GM23338 (cell line): ENCODE measurements around the gene LMBR1.

Experiments
- CTCF ChIP-seq, 2 experiments: fragments of 200-600 bp in 1 of 2; sonication (generic) in 1 of 2; conservative IDR thresholded peaks; 2 replicates each; pipeline versions ENCODE4 v1.5.1 to v1.6.1; 2016 to 2017; ENCODE audit warnings: antibody characterized with exemption in 2 of 2, low read depth in 2 of 2, mild to moderate bottlenecking in 2 of 2, moderate library complexity in 1 of 2
- POLR2AphosphoS5 ChIP-seq: IDR thresholded peaks from 2 replicates; pipeline ENCODE4 v1.6.1; 2016; ENCODE audit warnings: antibody characterized with exemption, low read depth
- REST ChIP-seq: IDR thresholded peaks from one replicate; pipeline ENCODE4 v1.6.1; 2018; ENCODE audit warnings: antibody characterized with exemption; ENCODE audit not compliant: unreplicated experiment

DNA sequence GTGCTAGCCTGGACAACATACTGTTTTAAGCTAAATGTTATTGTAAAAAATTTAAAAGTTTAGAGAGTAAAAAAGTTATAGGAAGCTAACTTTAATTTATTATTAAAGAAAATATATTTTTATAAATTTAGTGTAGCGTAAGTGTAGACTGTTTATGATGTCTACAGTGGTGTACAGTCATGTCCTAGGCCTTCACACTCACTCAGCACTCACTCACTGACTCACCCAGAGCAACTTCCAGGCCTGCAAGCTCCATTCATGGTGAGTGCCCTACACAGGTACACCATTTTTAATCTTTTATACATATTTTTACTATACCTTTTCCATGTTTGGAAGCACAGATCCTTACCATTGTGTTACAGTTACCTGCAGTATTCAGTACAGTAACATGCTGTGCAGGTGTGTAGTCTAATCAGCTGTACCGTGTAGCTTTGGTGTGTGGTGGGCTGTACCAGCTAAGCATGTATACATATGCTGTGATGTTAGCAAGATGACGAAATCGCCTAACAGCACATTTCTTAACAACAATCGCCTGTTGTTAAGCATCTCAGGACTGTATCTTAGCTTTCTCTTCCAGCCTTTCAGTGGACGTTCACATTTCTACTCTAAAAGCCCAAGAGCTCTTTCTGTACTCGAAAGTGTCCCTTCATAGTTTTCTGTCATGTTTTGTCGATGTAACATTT is 240.0 kb downstream of the LMBR1 start:
- no peak for TF ChIP-seq CTCF (conservative IDR thresholded peaks at IDR 0.05; ENCODE audit: low read depth in 2 of 2)
- no peak for TF ChIP-seq POLR2AphosphoS5
- TF ChIP-seq REST = no peak
